ENCODE measurements around the gene TMEM218.

DNA sequence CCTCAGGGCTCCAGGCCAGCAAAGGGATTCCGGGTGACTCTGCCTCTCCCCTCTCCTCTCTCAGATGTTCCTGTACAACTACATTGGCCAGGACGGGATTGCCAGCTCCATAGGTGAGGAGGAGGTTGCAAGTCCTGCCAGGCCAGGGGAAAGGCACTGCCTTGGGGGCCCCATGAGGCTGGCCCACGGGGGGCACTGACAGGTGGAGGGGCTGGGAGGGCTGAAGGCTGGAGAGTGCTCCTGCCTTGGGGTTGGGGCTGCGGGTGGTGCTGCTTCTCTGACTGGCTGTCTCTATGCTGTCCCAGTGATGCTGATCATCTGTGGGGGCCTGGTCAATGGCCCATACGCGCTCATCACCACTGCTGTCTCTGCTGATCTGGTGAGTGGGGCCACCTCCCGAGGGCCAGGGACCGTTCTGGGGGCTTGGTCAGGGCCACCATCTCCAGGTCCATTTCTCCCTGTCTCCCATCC is 26.6 kb downstream of the TMEM218 start:
- TF ChIP-seq, protein P1, sequence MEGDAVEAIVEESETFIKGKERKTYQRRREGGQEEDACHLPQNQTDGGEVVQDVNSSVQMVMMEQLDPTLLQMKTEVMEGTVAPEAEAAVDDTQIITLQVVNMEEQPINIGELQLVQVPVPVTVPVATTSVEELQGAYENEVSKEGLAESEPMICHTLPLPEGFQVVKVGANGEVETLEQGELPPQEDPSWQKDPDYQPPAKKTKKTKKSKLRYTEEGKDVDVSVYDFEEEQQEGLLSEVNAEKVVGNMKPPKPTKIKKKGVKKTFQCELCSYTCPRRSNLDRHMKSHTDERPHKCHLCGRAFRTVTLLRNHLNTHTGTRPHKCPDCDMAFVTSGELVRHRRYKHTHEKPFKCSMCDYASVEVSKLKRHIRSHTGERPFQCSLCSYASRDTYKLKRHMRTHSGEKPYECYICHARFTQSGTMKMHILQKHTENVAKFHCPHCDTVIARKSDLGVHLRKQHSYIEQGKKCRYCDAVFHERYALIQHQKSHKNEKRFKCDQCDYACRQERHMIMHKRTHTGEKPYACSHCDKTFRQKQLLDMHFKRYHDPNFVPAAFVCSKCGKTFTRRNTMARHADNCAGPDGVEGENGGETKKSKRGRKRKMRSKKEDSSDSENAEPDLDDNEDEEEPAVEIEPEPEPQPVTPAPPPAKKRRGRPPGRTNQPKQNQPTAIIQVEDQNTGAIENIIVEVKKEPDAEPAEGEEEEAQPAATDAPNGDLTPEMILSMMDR (IDR thresholded peaks at IDR 0.05; ENCODE audit: insufficient read depth, low read length) = no peak
- TF ChIP-seq GABPA (IDR thresholded peaks at IDR 0.05; ENCODE audit: low read depth) = no peak

Data from HL-60 (cell line).